ENCODE results near the gene CHIC2. TPM values are rescaled to one million over a fixed set of nuclear protein-coding genes. Genes with fewer than 3 reads are reported as not detected.

The CHIC2 gene
- total RNA-seq, 1 donor from 2014 or later, result 16.5 TPM

DNA sequence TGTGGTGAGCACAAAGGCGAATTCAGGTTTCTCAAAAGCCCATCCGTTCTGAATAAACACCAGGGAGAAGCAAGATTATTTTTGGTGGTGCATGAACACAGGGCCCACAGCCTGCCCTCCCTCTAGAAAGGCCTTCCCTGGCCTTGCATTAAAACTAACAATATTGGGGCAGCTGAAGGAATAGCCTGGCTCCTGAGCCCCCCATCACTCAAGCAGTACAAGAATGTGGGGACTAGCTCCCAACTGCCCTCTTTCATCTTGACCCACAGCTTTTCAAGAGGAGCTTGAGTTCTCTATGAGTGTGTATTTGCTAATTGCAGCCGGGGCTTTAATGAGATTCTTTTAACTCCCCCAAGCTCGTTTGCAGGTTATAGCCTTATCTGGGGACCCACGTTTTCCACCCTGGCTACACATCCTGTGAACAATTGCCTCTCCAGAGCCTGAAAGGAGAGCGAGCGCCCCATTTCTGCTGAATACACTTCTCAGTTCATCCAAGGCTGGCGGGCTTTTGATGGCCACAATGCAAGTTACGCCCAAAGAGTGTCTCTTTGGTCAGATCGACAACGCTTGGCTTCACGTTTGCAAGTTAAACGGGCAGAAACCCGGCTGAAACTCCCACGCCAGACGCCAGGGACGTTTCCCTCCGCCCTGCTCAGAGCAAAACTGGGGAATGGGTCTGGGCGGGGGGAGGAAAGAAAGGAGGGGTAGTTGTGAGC is 30.9 kb upstream of the CHIC2 start:
- no peaks in the 10 kb centered on the region for H3K36me3 Mint-ChIP-seq
- TF ChIP-seq, protein P1, sequence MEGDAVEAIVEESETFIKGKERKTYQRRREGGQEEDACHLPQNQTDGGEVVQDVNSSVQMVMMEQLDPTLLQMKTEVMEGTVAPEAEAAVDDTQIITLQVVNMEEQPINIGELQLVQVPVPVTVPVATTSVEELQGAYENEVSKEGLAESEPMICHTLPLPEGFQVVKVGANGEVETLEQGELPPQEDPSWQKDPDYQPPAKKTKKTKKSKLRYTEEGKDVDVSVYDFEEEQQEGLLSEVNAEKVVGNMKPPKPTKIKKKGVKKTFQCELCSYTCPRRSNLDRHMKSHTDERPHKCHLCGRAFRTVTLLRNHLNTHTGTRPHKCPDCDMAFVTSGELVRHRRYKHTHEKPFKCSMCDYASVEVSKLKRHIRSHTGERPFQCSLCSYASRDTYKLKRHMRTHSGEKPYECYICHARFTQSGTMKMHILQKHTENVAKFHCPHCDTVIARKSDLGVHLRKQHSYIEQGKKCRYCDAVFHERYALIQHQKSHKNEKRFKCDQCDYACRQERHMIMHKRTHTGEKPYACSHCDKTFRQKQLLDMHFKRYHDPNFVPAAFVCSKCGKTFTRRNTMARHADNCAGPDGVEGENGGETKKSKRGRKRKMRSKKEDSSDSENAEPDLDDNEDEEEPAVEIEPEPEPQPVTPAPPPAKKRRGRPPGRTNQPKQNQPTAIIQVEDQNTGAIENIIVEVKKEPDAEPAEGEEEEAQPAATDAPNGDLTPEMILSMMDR (conservative IDR thresholded peaks at IDR 0.05), result no peak
- DNase-seq (ENCODE audit: extremely low spot score, unreplicated experiment), result no peak
- no peaks in the 10 kb centered on the region for H3K9me3 Mint-ChIP-seq
- peak overlapping the region; percentile 65 for H3K4me3 Mint-ChIP-seq
- H3K4me1 Mint-ChIP-seq (ENCODE audit: unreplicated experiment), result peaks cover 23% of the 10 kb centered on the region
- peaks cover 99% of the 10 kb centered on the region for H3K27me3 Mint-ChIP-seq
- peak overlapping the region; percentile 17 for H3K27ac Mint-ChIP-seq

DNA sequence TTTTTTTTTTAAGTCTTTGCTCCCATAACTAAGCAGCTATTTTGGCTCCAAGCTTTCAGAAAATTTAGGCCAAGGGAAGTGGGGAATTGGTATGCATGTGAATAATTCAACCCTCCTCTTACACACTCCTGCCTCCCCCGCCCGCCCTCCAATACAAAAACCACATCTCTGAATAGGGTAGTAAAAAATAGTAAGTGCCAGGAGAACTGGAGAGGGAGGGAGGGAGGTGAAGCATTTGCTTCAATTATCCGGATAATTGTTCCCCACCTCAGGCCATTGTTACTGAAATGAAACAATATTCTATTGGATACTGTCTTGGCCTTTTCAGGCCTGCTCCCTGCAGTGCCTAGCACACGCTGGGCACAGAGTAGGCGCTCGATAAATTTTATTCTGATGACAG is 30.0 kb upstream of the CHIC2 start:
- H3K9me3 Mint-ChIP-seq, result no peaks in the 10 kb centered on the region
- H3K36me3 Mint-ChIP-seq, result no peaks in the 10 kb centered on the region
- H3K4me3 Mint-ChIP-seq, result no peak overlapping the region
- TF ChIP-seq, protein P1 (conservative IDR thresholded peaks at IDR 0.05), result no peak
- H3K4me1 Mint-ChIP-seq (ENCODE audit: unreplicated experiment), result peaks cover 23% of the 10 kb centered on the region
- H3K27ac Mint-ChIP-seq, result no peak overlapping the region
- H3K27me3 Mint-ChIP-seq, result peaks cover 96% of the 10 kb centered on the region
- no peak for DNase-seq (ENCODE audit: extremely low spot score, unreplicated experiment)

DNA sequence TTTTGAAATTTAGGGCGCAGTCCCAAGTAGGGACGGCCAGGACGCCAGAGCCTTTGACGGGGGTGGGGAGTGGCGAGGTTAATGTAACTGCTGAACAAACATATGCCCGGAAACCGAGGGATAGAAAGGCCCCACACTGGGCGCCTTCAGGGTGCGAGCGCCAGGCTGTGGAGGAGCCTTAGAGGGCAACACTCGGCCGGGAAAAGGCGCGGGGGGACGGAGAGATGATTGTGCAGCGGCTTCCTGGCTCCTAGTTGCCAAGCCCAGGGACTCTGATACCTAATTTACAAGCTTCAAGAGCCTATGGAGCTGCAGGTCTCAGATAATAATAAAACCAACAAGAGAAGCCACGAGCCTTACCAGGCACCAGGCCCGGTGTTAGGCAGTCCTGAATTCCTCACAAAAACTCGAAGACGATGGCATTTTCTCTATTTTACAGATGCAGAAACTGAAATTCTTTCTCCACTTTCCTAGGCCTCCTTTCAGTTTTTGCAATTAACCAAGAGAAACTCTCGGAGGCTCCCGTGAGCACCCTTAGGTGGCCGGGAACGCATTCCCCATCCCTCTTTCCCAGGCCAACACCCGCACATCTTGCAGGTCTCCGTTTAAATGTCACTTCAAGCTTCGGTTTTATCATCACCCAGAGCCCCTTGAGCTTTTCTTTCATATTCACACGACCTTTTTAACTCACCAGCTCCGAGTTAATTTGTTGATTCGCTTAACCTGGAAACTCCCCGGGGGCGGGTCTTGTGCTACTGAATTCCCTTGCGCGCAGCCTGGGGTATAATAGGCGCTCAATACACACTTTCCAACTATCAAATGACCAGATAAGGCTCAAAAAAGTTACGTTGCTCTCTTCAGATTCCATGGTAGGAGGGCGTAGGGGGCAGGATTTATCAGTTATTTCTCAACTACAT is 29.2 kb upstream of the CHIC2 start:
- TF ChIP-seq, protein P1 (conservative IDR thresholded peaks at IDR 0.05), result no peak
- H3K4me1 Mint-ChIP-seq (ENCODE audit: unreplicated experiment), result peaks cover 23% of the 10 kb centered on the region
- DNase-seq (ENCODE audit: extremely low spot score, unreplicated experiment), result no peak
- no peak overlapping the region for H3K27ac Mint-ChIP-seq
- H3K36me3 Mint-ChIP-seq, result no peaks in the 10 kb centered on the region
- H3K27me3 Mint-ChIP-seq, result peaks cover 93% of the 10 kb centered on the region
- no peaks in the 10 kb centered on the region for H3K9me3 Mint-ChIP-seq
- peak overlapping the region; percentile 56 for H3K4me3 Mint-ChIP-seq

DNA sequence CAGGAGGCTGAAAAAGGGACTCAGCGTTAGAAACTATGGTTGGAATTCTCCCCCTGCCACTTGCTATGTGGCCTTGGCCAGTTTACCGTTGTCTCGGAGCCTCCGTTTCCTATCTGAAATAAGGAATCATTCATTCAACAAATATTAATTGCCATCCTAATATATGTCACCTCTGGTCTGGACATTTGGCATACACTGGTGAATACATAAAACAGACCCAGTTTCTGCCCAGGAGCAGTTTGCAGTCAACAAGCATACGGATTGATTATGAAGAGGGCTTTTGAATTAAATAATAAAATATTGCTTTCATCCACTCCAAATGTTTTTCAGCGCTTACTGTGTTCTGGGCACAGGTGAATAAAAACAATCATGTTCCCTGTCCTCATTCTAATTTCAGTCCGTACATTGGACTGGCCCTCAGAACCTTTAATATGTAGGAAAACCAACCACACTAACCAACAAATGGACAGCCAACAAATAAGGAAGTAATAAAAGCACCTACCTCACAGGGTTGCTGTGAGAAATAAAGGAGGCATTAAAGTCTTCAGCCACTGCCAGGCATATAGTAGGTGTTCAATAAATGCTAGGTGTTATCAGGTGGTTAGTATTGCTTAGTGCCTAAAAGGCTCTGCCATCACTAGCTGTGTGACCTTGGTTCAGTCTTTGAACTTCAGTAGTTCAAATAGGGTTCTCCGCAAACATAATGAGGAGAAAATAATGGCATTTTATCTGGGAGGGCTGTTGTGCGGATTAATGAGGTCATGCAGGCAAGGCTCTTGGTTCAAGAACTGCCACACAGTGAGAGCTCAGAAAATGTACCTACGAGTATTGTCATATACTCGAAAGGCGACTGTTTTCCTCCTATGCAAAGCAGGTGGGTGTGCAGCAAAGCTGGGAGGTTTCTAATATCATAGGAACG is 28.3 kb upstream of the CHIC2 start:
- peak overlapping the region; percentile 90 for H3K4me3 Mint-ChIP-seq
- TF ChIP-seq, protein P1 (conservative IDR thresholded peaks at IDR 0.05), result no peak
- H3K9me3 Mint-ChIP-seq, result no peaks in the 10 kb centered on the region
- peaks cover 92% of the 10 kb centered on the region for H3K27me3 Mint-ChIP-seq
- no peaks in the 10 kb centered on the region for H3K36me3 Mint-ChIP-seq
- no peak overlapping the region for H3K27ac Mint-ChIP-seq
- DNase-seq (ENCODE audit: extremely low spot score, unreplicated experiment), result no peak
- H3K4me1 Mint-ChIP-seq (ENCODE audit: unreplicated experiment), result peaks cover 23% of the 10 kb centered on the region
